Measurements from ENCODE around the gene PTPRM. TPM values are rescaled to one million over a fixed set of nuclear protein-coding genes. Genes with fewer than 3 reads are reported as not detected.

The PTPRM gene
- total RNA-seq, 1 experiment from 2014 or later: 100.0 TPM

- CTCF ChIA-PET: no interaction called here
- no peaks in the 10 kb centered on the region for H3K27me3 Mint-ChIP-seq (ENCODE audit: insufficient read depth, unreplicated experiment)
- intact Hi-C loops (cut with micrococcal nuclease; ENCODE audit: unreplicated experiment): no loop called here
Observed at GRCh38 chr18:8412117-8412516, 845.0 kb downstream of the PTPRM start.

DNA sequence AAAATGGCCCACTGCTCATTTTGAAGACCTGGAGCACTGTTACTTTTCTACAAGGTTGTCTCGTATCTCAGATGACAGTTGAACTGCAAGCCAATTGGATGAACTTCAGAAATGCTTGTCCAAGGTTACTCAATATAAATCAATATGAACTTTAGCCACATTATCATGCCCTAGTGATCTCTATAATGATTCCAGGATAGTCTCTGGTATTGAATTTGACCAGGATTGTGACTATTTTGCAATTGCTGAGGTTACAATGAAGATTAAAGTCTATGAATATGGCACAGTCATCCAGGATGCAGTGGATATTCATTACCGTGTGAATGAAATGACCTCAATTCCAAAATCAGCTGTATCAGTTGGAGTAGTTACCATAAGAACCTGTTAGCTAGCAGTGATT is 846.1 kb downstream of the PTPRM start:
- H3K36me3 Mint-ChIP-seq (ENCODE audit: insufficient read depth, unreplicated experiment): peaks cover 41% of the 10 kb centered on the region
- Histone ChIP-seq H3K9me3 (peaks cover 10% of the 10 kb centered on the region), H3K27me3 (replicated peaks; ENCODE audit: control insufficient read depth, insufficient read depth, low read length) (no peaks in the 10 kb centered on the region), H3K4me1 (0 out of 2 replicates have a peak, but pooled peaks cover 3% of the 10 kb centered on the region), H3K36me3 (ENCODE audit: control insufficient read depth, insufficient read depth, low read length) (no peaks in the 10 kb centered on the region; the same call in 1 of the 2 replicates), H3K4me3 (ENCODE audit: low read depth, low read length) (no peak overlapping the region)
- H3K4me3 Mint-ChIP-seq (ENCODE audit: unreplicated experiment): no peak overlapping the region
- ChIA-PET CTCF (no interaction called here), POLR2A (no interaction called here)
- no peak overlapping the region for H3K27ac Mint-ChIP-seq (ENCODE audit: unreplicated experiment)
- H3K4me1 Mint-ChIP-seq (ENCODE audit: low read depth, unreplicated experiment): peaks cover 12% of the 10 kb centered on the region
- no TSS peak for BruUV-seq (replicated peaks)
- TF ChIP-seq, protein P1, sequence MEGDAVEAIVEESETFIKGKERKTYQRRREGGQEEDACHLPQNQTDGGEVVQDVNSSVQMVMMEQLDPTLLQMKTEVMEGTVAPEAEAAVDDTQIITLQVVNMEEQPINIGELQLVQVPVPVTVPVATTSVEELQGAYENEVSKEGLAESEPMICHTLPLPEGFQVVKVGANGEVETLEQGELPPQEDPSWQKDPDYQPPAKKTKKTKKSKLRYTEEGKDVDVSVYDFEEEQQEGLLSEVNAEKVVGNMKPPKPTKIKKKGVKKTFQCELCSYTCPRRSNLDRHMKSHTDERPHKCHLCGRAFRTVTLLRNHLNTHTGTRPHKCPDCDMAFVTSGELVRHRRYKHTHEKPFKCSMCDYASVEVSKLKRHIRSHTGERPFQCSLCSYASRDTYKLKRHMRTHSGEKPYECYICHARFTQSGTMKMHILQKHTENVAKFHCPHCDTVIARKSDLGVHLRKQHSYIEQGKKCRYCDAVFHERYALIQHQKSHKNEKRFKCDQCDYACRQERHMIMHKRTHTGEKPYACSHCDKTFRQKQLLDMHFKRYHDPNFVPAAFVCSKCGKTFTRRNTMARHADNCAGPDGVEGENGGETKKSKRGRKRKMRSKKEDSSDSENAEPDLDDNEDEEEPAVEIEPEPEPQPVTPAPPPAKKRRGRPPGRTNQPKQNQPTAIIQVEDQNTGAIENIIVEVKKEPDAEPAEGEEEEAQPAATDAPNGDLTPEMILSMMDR (IDR thresholded peaks at IDR 0.05; ENCODE audit: insufficient read depth in 1 of 2, low read depth in 1 of 2, low read length in 1 of 2, severe bottlenecking in 1 of 2, unreplicated experiment in 1 of 2): no peak
- DNase-seq: no peak
- H3K27me3 Mint-ChIP-seq (ENCODE audit: insufficient read depth, unreplicated experiment): no peaks in the 10 kb centered on the region
- H3K9me3 Mint-ChIP-seq (ENCODE audit: unreplicated experiment): peaks cover 23% of the 10 kb centered on the region
- intact Hi-C loops (cut with micrococcal nuclease; ENCODE audit: unreplicated experiment): no loop called here

More at GRCh38 chr18:8412117-8412516, 845.0 kb downstream of the PTPRM start:
- H3K4me3 ChIP-seq (ENCODE audit: low read depth, low read length): no peak overlapping the region
- H3K4me1 ChIP-seq: 0 out of 2 replicates have a peak, but pooled peaks cover 3% of the 10 kb centered on the region
- peaks cover 10% of the 10 kb centered on the region for H3K9me3 ChIP-seq
- peaks cover 12% of the 10 kb centered on the region for H3K4me1 Mint-ChIP-seq (ENCODE audit: low read depth, unreplicated experiment)
- BruUV-seq (replicated peaks): no TSS peak
- no peak for DNase-seq
- H3K27me3 ChIP-seq (replicated peaks; ENCODE audit: control insufficient read depth, insufficient read depth, low read length): no peaks in the 10 kb centered on the region
- no peak overlapping the region for H3K4me3 Mint-ChIP-seq (ENCODE audit: unreplicated experiment)
- H3K36me3 Mint-ChIP-seq (ENCODE audit: insufficient read depth, unreplicated experiment): peaks cover 50% of the 10 kb centered on the region
- H3K9me3 Mint-ChIP-seq (ENCODE audit: unreplicated experiment): peaks cover 23% of the 10 kb centered on the region
- H3K27ac Mint-ChIP-seq (ENCODE audit: unreplicated experiment): no peak overlapping the region
- peaks cover 3% of the 10 kb centered on the region for H3K36me3 ChIP-seq (ENCODE audit: control insufficient read depth, insufficient read depth, low read length)
- TF ChIP-seq, protein P1 (IDR thresholded peaks at IDR 0.05; ENCODE audit: insufficient read depth in 1 of 2, low read depth in 1 of 2, low read length in 1 of 2, severe bottlenecking in 1 of 2, unreplicated experiment in 1 of 2): no peak
- POLR2A ChIA-PET: no interaction called here

GRCh38 chr18:8413751-8414150 is 846.6 kb downstream of the PTPRM start:
- intact Hi-C loops (cut with micrococcal nuclease; ENCODE audit: unreplicated experiment): no loop called here
- Mint-ChIP-seq H3K27ac (ENCODE audit: unreplicated experiment) (no peak overlapping the region), H3K4me3 (ENCODE audit: unreplicated experiment) (no peak overlapping the region), H3K36me3 (ENCODE audit: insufficient read depth, unreplicated experiment) (peaks cover 36% of the 10 kb centered on the region), H3K9me3 (ENCODE audit: unreplicated experiment) (peaks cover 23% of the 10 kb centered on the region), H3K27me3 (ENCODE audit: insufficient read depth, unreplicated experiment) (no peaks in the 10 kb centered on the region), H3K4me1 (ENCODE audit: low read depth, unreplicated experiment) (peaks cover 12% of the 10 kb centered on the region)
- TF ChIP-seq, protein P1 (IDR thresholded peaks at IDR 0.05; ENCODE audit: insufficient read depth in 1 of 2, low read depth in 1 of 2, low read length in 1 of 2, severe bottlenecking in 1 of 2, unreplicated experiment in 1 of 2): no peak
- Histone ChIP-seq H3K4me3 (ENCODE audit: low read depth, low read length) (no peak overlapping the region), H3K27me3 (replicated peaks; ENCODE audit: control insufficient read depth, insufficient read depth, low read length) (no peaks in the 10 kb centered on the region), H3K9me3 (peaks cover 10% of the 10 kb centered on the region), H3K4me1 (0 out of 2 replicates have a peak, but pooled peaks cover 3% of the 10 kb centered on the region), H3K36me3 (ENCODE audit: control insufficient read depth, insufficient read depth, low read length) (no peaks in the 10 kb centered on the region; the same call in 1 of the 2 replicates)
- ChIA-PET POLR2A (no interaction called here), CTCF (no interaction called here)
- DNase-seq: no peak
- BruUV-seq (replicated peaks): no TSS peak

Measured in Caco-2 (cell line).